ENCODE data around the gene IL10RB. TPM values are rescaled to one million over a fixed set of nuclear protein-coding genes. Genes with fewer than 3 reads are reported as not detected.
A peak's percentile ranks its signal among the peaks of the same experiment; 100 is the strongest.

IL10RB gene
- total and polyA plus RNA-seq, 2 of the 8 experiments (the other 6 are each of a cell fraction or from before 2014, with no cell fraction given): 2.7 to 3.2 TPM

GRCh38 chr21:33229784-33230544 lies 36.2 kb upstream of the IL10RB start, which contains the start of gene IFNAR2 (continued):
- TF ChIP-seq PHF8 (conservative IDR thresholded peaks at IDR 0.05; ENCODE audit: low read depth, low read length): peak; percentile 79
- TF ChIP-seq SRF (IDR thresholded peaks at IDR 0.05; ENCODE audit: low read depth, low read length): no peak
- no peak for TF ChIP-seq KDM1A (IDR thresholded peaks at IDR 0.05; ENCODE audit: borderline replicate concordance, low read length)
- TF ChIP-seq E2F6 (IDR thresholded peaks at IDR 0.05): peak; percentile 83
- peak; percentile 41; the same call in 1 of the 2 replicates for TF ChIP-seq RBBP5 (IDR thresholded peaks at IDR 0.05; ENCODE audit: borderline replicate concordance, low read depth, low read length)
- no peak for TF ChIP-seq SAP30 (IDR thresholded peaks at IDR 0.05; ENCODE audit: insufficient read depth, insufficient replicate concordance, low read length)
- no peak for TF ChIP-seq CHD1 (IDR thresholded peaks at IDR 0.05; ENCODE audit: low read depth, low read length)
- TF ChIP-seq HDAC2 (IDR thresholded peaks at IDR 0.05; ENCODE audit: borderline replicate concordance in 1 of 2, low read depth in 2 of 2, low read length in 2 of 2): no peak
- no peak for TF ChIP-seq TCF12 (IDR thresholded peaks at IDR 0.05; ENCODE audit: low read depth, low read length)
- TF ChIP-seq POLR2A (IDR thresholded peaks at IDR 0.05; ENCODE audit: control extremely low read depth in 1 of 2, low read depth in 2 of 2, low read length in 2 of 2): peak; percentile 51 to 68; a peak in 2 of 3 replicates
- TF ChIP-seq EZH2 (IDR thresholded peaks at IDR 0.05; ENCODE audit: low read depth, low read length, severe bottlenecking): peak; percentile 39
- TF ChIP-seq SIN3A (conservative IDR thresholded peaks at IDR 0.05 in 1 of 2, IDR thresholded peaks at IDR 0.05 in 1 of 2; ENCODE audit: low read depth in 1 of 2, low read length in 2 of 2): no peak
- no peak for TF ChIP-seq GABPA (IDR thresholded peaks at IDR 0.05; ENCODE audit: borderline replicate concordance, insufficient read depth, low read length)
- peak; percentile 38; the same call in 1 of the 2 replicates for TF ChIP-seq EGR1 (IDR thresholded peaks at IDR 0.05; ENCODE audit: borderline replicate concordance, low read depth, low read length)
- TF ChIP-seq SP2 (IDR thresholded peaks at IDR 0.05; ENCODE audit: low read length): no peak
- peak; percentile 81 for TF ChIP-seq KDM4A (IDR thresholded peaks at IDR 0.05; ENCODE audit: low read depth, low read length, severe bottlenecking)
- no peak for TF ChIP-seq MAFK (IDR thresholded peaks at IDR 0.05; ENCODE audit: low read depth, low read length)
- peak; percentile 24; the same call in 1 of the 2 replicates for TF ChIP-seq POLR2AphosphoS5 (IDR thresholded peaks at IDR 0.05; ENCODE audit: low read depth, low read length)
- peak; percentile 95 for TF ChIP-seq ASH2L (IDR thresholded peaks at IDR 0.05; ENCODE audit: low read length)

All from H1 (cell line).